ENCODE measurements around the gene SLC6A6. TPM values are rescaled to one million over a fixed set of nuclear protein-coding genes. Genes with fewer than 3 reads are reported as not detected.

The SLC6A6 gene
- total RNA-seq, 3 donors from 2014 or later: 4.4 to 11.2 (median 10.5) TPM

GRCh38 chr3:14522768-14523167, 120.4 kb downstream of the SLC6A6 start:
- TF ChIP-seq CTCF (IDR thresholded peaks at IDR 0.05): no peak
- H3K4me1 ChIP-seq (ENCODE audit: low read depth): no peaks in the 10 kb centered on the region
- H3K4me3 ChIP-seq: no peak overlapping the region
- H3K36me3 ChIP-seq (ENCODE audit: low read depth): no peaks in the 10 kb centered on the region
- intact Hi-C loops (cut with DNase I, micrococcal nuclease): no loop called here
- DNase-seq (peak in 1 of 3 donors; percentile 25), ATAC-seq (no peak)
- H3K9me3 ChIP-seq: no peaks in the 10 kb centered on the region

GRCh38 chr3:14523792-14524191, 121.4 kb downstream of the SLC6A6 start:
- H3K36me3 ChIP-seq (ENCODE audit: low read depth): no peaks in the 10 kb centered on the region
- no peaks in the 10 kb centered on the region for H3K9me3 ChIP-seq
- no peak overlapping the region for H3K4me3 ChIP-seq
- intact Hi-C loops (cut with DNase I, micrococcal nuclease): no loop called here
- no peaks in the 10 kb centered on the region for H3K4me1 ChIP-seq (ENCODE audit: low read depth)
- no peak for TF ChIP-seq CTCF (IDR thresholded peaks at IDR 0.05)
- ATAC-seq: no peak
- DNase-seq: no peak

- TF ChIP-seq CTCF (IDR thresholded peaks at IDR 0.05): no peak
- no peaks in the 10 kb centered on the region for H3K36me3 ChIP-seq (ENCODE audit: low read depth)
- no peak overlapping the region for H3K4me3 ChIP-seq
- ATAC-seq: no peak
- intact Hi-C loops (cut with DNase I, micrococcal nuclease): no loop called here
- H3K9me3 ChIP-seq: no peaks in the 10 kb centered on the region
- no peaks in the 10 kb centered on the region for H3K4me1 ChIP-seq (ENCODE audit: low read depth)
- DNase-seq: peak in 1 of 3 donors; percentile 42
Measured at GRCh38 chr3:14524311-14524711, 121.9 kb downstream of the SLC6A6 start.

GRCh38 chr3:14524920-14525660, 122.7 kb downstream of the SLC6A6 start:
- Histone ChIP-seq H3K4me1 (ENCODE audit: low read depth) (no peaks in the 10 kb centered on the region), H3K9me3 (no peaks in the 10 kb centered on the region), H3K4me3 (no peak overlapping the region), H3K36me3 (ENCODE audit: low read depth) (no peaks in the 10 kb centered on the region)
- intact Hi-C loops (cut with DNase I, micrococcal nuclease): no loop called here
- ATAC-seq (no peak), DNase-seq (peak in 1 of 3 donors; percentile 36)
- no peak for TF ChIP-seq CTCF (IDR thresholded peaks at IDR 0.05)

GRCh38 chr3:14525685-14526631, 123.6 kb downstream of the SLC6A6 start:
- no peak for TF ChIP-seq CTCF (IDR thresholded peaks at IDR 0.05)
- peak; percentile 42 for ATAC-seq
- intact Hi-C loops (cut with DNase I, micrococcal nuclease): no loop called here

More at GRCh38 chr3:14525685-14526631, 123.6 kb downstream of the SLC6A6 start:
- H3K36me3 ChIP-seq (ENCODE audit: low read depth): no peaks in the 10 kb centered on the region
- DNase-seq: peak in 1 of 3 donors; percentile 12
- H3K9me3 ChIP-seq: no peaks in the 10 kb centered on the region
- no peak overlapping the region for H3K4me3 ChIP-seq
- no peaks in the 10 kb centered on the region for H3K4me1 ChIP-seq (ENCODE audit: low read depth)
